SU-DHL-6 (cell line): ENCODE measurements around the gene PRRC2B.
A peak's percentile ranks its signal among the peaks of the same experiment; 100 is the strongest.

Experiments
- H2AFZ ChIP-seq: fragments of 200-600 bp; sonication (generic); 2 replicates; pipeline ENCODE4 v1.6.1; 2014; ENCODE audit warnings: low read depth, mild to moderate bottlenecking, moderate library complexity, mixed read lengths, antibody characterized with exemption, low read length; ENCODE audit not compliant: severe bottlenecking
- H3F3A ChIP-seq: fragments of 200-600 bp; shearing (Covaris generic); 2 replicates; pipeline ENCODE4 v1.6.0; 2016; ENCODE audit warnings: antibody characterized with exemption, mild to moderate bottlenecking; ENCODE audit not compliant: insufficient read depth
- H3K27ac ChIP-seq: fragments of 200-600 bp; sonication (generic); 2 replicates; pipeline ENCODE4 v1.5.1; 2016; ENCODE audit warnings: low read depth, mild to moderate bottlenecking, low read length, moderate library complexity, mixed read lengths
- H3K27me3 ChIP-seq: fragments of 200-600 bp; sonication (generic), shearing (Covaris generic); 2 replicates; pipeline ENCODE4 v1.6.0; 2014; ENCODE audit warnings: mild to moderate bottlenecking, low read length
- H3K36me3 ChIP-seq: fragments of 200-600 bp; sonication (generic); 2 replicates; pipeline ENCODE4 v1.6.1; 2014; ENCODE audit warnings: mild to moderate bottlenecking, low read length, mixed read lengths
- H3K4me2 ChIP-seq: fragments of 300-600, 200-600 bp; shearing (Covaris generic), sonication (generic); 2 replicates; pipeline ENCODE4 v1.6.0; 2014; ENCODE audit warnings: low read length, low read depth, mild to moderate bottlenecking; ENCODE audit not compliant: poor library complexity, severe bottlenecking
- H3K4me3 ChIP-seq: fragments of 200-600 bp; sonication (generic); 2 replicates; pipeline ENCODE4 v1.5.1; 2014; ENCODE audit warnings: antibody characterized with exemption, low read length, mild to moderate bottlenecking, mixed read lengths; ENCODE audit not compliant: insufficient read depth, poor library complexity, severe bottlenecking
- H3K79me2 ChIP-seq: fragments of 200-600 bp; sonication (generic); 2 replicates; pipeline ENCODE4 v1.6.1; 2014; ENCODE audit warnings: mild to moderate bottlenecking, low read length, moderate library complexity; ENCODE audit not compliant: insufficient read depth
- H3K9ac ChIP-seq: fragments of 200-600 bp; sonication (generic); 2 replicates; pipeline ENCODE4 v1.7.0; 2014; ENCODE audit warnings: mild to moderate bottlenecking, low read length
- H3K9me2 ChIP-seq: fragments of 200-600 bp; sonication (generic); replicated peaks from 2 replicates; pipeline ENCODE4 v1.6.1; 2014; ENCODE audit warnings: low read length; ENCODE audit not compliant: insufficient read depth
- H3K9me3 ChIP-seq: fragments of 200-600 bp; sonication (generic); 2 replicates; pipeline ENCODE4 v1.6.1; 2014; ENCODE audit warnings: low read length, mixed read lengths; ENCODE audit not compliant: insufficient read depth
- H4K20me1 ChIP-seq: fragments of 200-600 bp; sonication (generic); 2 replicates; pipeline ENCODE4 v1.6.1; 2014; ENCODE audit warnings: low read depth, mild to moderate bottlenecking, antibody characterized with exemption, low read length, moderate library complexity, mixed read lengths
- CTCF ChIP-seq: fragments of 200-600 bp; sonication (generic); IDR thresholded peaks from one replicate; pipeline ENCODE4 v1.5.1; 2017; ENCODE audit warnings: antibody characterized with exemption, mild to moderate bottlenecking, low read length, moderate library complexity; ENCODE audit not compliant: insufficient read depth, poor library complexity, severe bottlenecking
- EZH2phosphoT487 ChIP-seq: fragments of 200-600 bp; sonication (generic), shearing (Covaris generic); conservative IDR thresholded peaks from 2 replicates; pipeline ENCODE4 v1.6.1; 2018; ENCODE audit warnings: mild to moderate bottlenecking, antibody characterized with exemption, low read length, moderate library complexity, mixed read lengths

The PRRC2B gene

DNA sequence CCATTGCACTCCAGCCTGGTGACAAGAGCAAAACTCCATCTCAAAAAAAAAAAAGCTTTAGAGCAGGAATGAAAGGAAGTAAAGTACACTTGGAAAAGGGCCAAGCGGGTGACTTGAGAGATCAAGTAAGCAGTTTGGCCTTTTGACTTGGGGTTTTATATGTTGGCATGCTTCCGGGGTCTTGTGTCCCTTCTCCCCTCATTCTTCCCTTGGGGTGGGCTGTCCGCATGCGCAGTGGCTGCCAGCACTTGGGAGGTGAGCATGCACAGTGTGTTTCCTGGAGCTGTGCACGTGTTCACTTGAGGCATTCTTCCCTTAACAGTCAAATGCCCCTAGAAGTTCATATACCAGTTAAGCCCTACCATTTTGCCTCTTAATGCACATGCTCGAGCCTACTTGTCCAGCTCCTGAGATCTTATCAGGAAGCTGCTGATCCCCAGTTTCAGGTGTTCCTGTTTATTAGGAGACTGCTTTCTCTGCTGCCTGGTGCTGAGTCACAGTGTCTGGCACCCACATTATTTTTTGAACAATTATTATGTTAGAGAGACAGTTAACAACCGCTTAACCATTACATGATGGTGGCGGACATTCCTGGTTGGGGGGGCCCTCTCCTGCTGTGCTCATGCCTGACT lies 32.6 kb upstream of the PRRC2B start:
- H3K9ac ChIP-seq, result no peak overlapping the region
- no peaks in the 10 kb centered on the region for H3K27me3 ChIP-seq
- no peak overlapping the region for H3K4me2 ChIP-seq
- H3K36me3 ChIP-seq, result no peaks in the 10 kb centered on the region
- no peaks in the 10 kb centered on the region for H3K9me2 ChIP-seq
- no peaks in the 10 kb centered on the region for H3K9me3 ChIP-seq
- TF ChIP-seq CTCF (no peak), EZH2phosphoT487 (no peak)
- no peak overlapping the region for H2AFZ ChIP-seq
- no peak overlapping the region for H3K27ac ChIP-seq
- H3K79me2 ChIP-seq, result no peaks in the 10 kb centered on the region
- no peak overlapping the region for H3K4me3 ChIP-seq
- no peaks in the 10 kb centered on the region for H3F3A ChIP-seq
- no peaks in the 10 kb centered on the region for H4K20me1 ChIP-seq

DNA sequence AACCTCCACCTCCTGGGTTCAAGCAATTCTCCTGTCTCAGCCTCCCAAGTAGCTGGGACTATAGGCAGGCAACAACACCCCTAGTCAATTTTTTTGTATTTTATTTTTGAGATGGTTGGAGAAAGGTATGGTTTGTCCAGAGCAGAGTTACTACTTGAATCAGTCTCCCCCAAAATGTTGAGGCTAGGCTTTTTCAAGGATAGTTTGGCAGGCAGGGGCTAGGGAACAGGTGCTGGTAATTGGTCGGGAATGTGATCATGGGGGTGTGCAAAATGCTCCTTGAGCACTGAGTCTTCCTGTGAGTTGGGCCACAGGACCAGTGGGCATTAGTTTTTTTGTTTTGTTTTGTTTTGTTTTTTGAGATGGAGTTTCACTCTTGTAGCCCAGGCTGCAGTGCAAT lies 28.3 kb upstream of the PRRC2B start:
- Histone ChIP-seq H4K20me1 (no peaks in the 10 kb centered on the region), H3K4me3 (no peak overlapping the region), H3K9me3 (no peaks in the 10 kb centered on the region), H3K9me2 (no peaks in the 10 kb centered on the region), H3K79me2 (no peaks in the 10 kb centered on the region), H3K36me3 (no peaks in the 10 kb centered on the region), H2AFZ (no peak overlapping the region), H3K9ac (no peak overlapping the region), H3K27ac (no peak overlapping the region), H3F3A (no peaks in the 10 kb centered on the region), H3K27me3 (no peaks in the 10 kb centered on the region), H3K4me2 (no peak overlapping the region)
- TF ChIP-seq EZH2phosphoT487 (no peak), CTCF (no peak)

DNA sequence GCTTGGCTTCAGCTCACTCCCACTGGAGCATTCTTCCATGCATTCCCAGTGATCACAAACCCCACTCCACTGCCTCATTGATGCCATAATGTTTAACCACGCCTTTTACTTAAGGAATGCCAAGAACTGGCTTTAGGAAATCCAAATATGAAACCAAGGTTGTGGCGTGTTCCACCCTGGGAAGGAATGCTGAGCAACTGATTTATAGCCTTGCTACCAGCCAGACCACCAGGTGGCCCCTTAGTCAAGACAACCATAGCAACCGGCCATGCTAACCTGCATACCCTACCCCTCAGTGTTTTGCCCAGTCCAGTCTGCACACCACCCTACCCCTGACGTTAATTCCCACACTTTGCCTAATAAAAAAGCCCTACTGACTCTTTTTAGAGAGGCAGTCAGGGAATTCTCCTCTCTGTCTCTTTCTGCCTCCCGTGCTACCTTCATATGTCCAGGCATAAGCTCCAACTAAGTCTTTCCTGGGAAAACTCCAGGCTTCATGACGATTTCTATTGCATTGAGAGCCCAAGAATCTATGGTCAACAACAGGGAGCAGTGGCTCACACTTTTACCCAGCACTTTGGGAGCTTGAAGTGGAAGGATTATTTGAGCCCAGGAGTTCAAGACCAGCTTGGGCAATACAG lies 27.0 kb upstream of the PRRC2B start:
- Histone ChIP-seq H4K20me1 (no peaks in the 10 kb centered on the region), H3K79me2 (no peaks in the 10 kb centered on the region), H3K4me3 (no peak overlapping the region), H3K27ac (no peak overlapping the region), H2AFZ (no peak overlapping the region), H3K9me3 (no peaks in the 10 kb centered on the region), H3K9me2 (no peaks in the 10 kb centered on the region), H3K4me2 (no peak overlapping the region), H3F3A (no peaks in the 10 kb centered on the region), H3K27me3 (no peaks in the 10 kb centered on the region), H3K36me3 (no peaks in the 10 kb centered on the region), H3K9ac (no peak overlapping the region)
- no peak for TF ChIP-seq EZH2phosphoT487
- peak; percentile 11 for TF ChIP-seq CTCF
